Endothelial cell of umbilical vein (primary cell): Measurements from ENCODE around the gene ACOT2. TPM values are rescaled to one million over a fixed set of nuclear protein-coding genes. Genes with fewer than 3 reads are reported as not detected.
A peak's percentile ranks its signal among the peaks of the same experiment; 100 is the strongest.

ENCODE experiments used
- BruUV-seq: library from RNA; stranded (reverse); fragments of 400-500 nt; replicated peaks from 2 replicates; lab custom pipeline; 2021; lab: Mats Ljungman, UMichigan
- CTCF ChIA-PET: fragments of 300-600, 350-600 bp; sonication (Branson Sonifier 250); formaldehyde crosslinking; loops from one replicate; lab custom pipeline; 2021; ENCODE audit warnings: antibody characterized with exemption, inconsistent platforms; lab: Charles Lee
- POLR2A ChIA-PET: fragments of 300-600, 350-600 bp; sonication (Branson Sonifier 250); formaldehyde crosslinking; loops from one replicate; lab custom pipeline; 2021; ENCODE audit warnings: antibody characterized with exemption, inconsistent platforms; lab: Charles Lee
- DNase-seq: peaks from one replicate; pipeline ENCODE4 v3.0.0-alpha.2; 2011; ENCODE audit warnings: low read depth, low spot score
- FAIRE-seq: peaks from 2 replicates; lab custom pipeline; 2011; peaks lifted over from hg19 to GRCh38; lab: Jason Lieb, UNC
- H2AFZ ChIP-seq: 2 replicates; pipeline ENCODE4 v1.6.0; 2012; ENCODE audit warnings: low read depth, low read length, control low read depth, inconsistent platforms
- H3K27ac ChIP-seq: 2 replicates; pipeline ENCODE4 v1.5.1; 2011; ENCODE audit warnings: low read depth, mild to moderate bottlenecking, control low read depth, low read length, moderate library complexity; ENCODE audit not compliant: insufficient read depth
- H3K27me3 ChIP-seq, 2 experiments: 2 replicates each; pipeline versions ENCODE4 v1.6.0 to v1.6.1; 2011; ENCODE audit warnings: low read length in 2 of 2, mixed read lengths in 1 of 2; ENCODE audit not compliant: control insufficient read depth in 2 of 2, insufficient read depth in 2 of 2
- H3K36me3 ChIP-seq, 2 experiments: 2 replicates in 1 of 2; 3 replicates in 1 of 2; pipeline ENCODE4 v1.5.1; 2011; ENCODE audit warnings: low read length in 2 of 2, mild to moderate bottlenecking in 1 of 2, moderate library complexity in 1 of 2; ENCODE audit not compliant: control insufficient read depth in 2 of 2, insufficient read depth in 2 of 2; ENCODE audit errors: extremely low read depth in 1 of 2
- H3K4me1 ChIP-seq: 3 replicates; pipeline ENCODE4 v1.5.1; 2011; ENCODE audit warnings: mild to moderate bottlenecking, low read length; ENCODE audit not compliant: control insufficient read depth, insufficient read depth; ENCODE audit errors: extremely low read depth
- H3K4me2 ChIP-seq: 2 replicates; pipeline ENCODE4 v1.6.1; 2011; ENCODE audit warnings: low read length, control low read depth, mixed read lengths; ENCODE audit not compliant: insufficient read depth
- H3K4me3 ChIP-seq, 3 experiments: fragments of 200-600 bp in 1 of 3; sonication (generic), shearing (Covaris generic) in 1 of 3; replicated peaks in 1 of 3; 2 replicates each; pipeline ENCODE4 v1.5.1; 2011 to 2016; ENCODE audit warnings: control low read depth in 3 of 3, low read length in 3 of 3, mild to moderate bottlenecking in 2 of 3, inconsistent platforms in 1 of 3, low read depth in 1 of 3, moderate library complexity in 1 of 3; ENCODE audit not compliant: insufficient read depth in 1 of 3
- H3K79me2 ChIP-seq: 2 replicates; pipeline ENCODE4 v1.6.0; 2012; ENCODE audit warnings: low read length, inconsistent platforms; ENCODE audit not compliant: control insufficient read depth, insufficient read depth
- H3K9ac ChIP-seq: replicated peaks from 2 replicates; pipeline ENCODE3; 2011; ENCODE audit warnings: low read length, control low read depth; ENCODE audit not compliant: insufficient read depth; ENCODE audit errors: extremely low read depth
- H3K9me1 ChIP-seq: replicated peaks from 3 replicates; pipeline ENCODE4 v1.6.0; 2011; ENCODE audit warnings: mild to moderate bottlenecking, low read length; ENCODE audit not compliant: control insufficient read depth, insufficient read depth; ENCODE audit errors: extremely low read depth
- H3K9me3 ChIP-seq: replicated peaks from 2 replicates; pipeline ENCODE4 v1.5.1; 2012; ENCODE audit warnings: low read length, inconsistent platforms; ENCODE audit not compliant: control insufficient read depth, insufficient read depth
- H4K20me1 ChIP-seq: replicated peaks from 2 replicates; pipeline ENCODE3; 2011; ENCODE audit warnings: mild to moderate bottlenecking, low read length; ENCODE audit not compliant: control insufficient read depth, insufficient read depth; ENCODE audit errors: extremely low read depth
- CTCF ChIP-seq, 2 donors: IDR thresholded peaks; 1 replicate in 1 of 2; 2 replicates in 1 of 2; pipeline ENCODE4 v1.5.1; 2011; ENCODE audit warnings: low read length in 2 of 2, mild to moderate bottlenecking in 2 of 2, moderate library complexity in 2 of 2, control low read depth in 1 of 2, inconsistent platforms in 1 of 2, low read depth in 1 of 2; ENCODE audit not compliant: insufficient read depth in 1 of 2; ENCODE audit errors: extremely low read depth in 1 of 2
- EZH2 ChIP-seq: IDR thresholded peaks from 2 replicates; pipeline ENCODE4 v1.6.1; 2012; ENCODE audit warnings: borderline replicate concordance, low read depth, mild to moderate bottlenecking, moderate library complexity, low read length, inconsistent platforms; ENCODE audit not compliant: severe bottlenecking
- FOS ChIP-seq: IDR thresholded peaks from 2 replicates; pipeline ENCODE4 v1.6.1; 2011; ENCODE audit warnings: mild to moderate bottlenecking, low read length, moderate library complexity, borderline replicate concordance; ENCODE audit not compliant: insufficient read depth
- GATA2 ChIP-seq: IDR thresholded peaks from 2 replicates; pipeline ENCODE4 v1.7.0; 2011; ENCODE audit warnings: low read depth, mild to moderate bottlenecking, moderate library complexity, mixed read lengths, low read length; ENCODE audit not compliant: insufficient read length, insufficient read depth
- JUN ChIP-seq: IDR thresholded peaks from 2 replicates; pipeline ENCODE4 v1.6.1; 2011; ENCODE audit warnings: borderline replicate concordance, low read depth; ENCODE audit not compliant: insufficient read length, insufficient read depth
- MAX ChIP-seq: IDR thresholded peaks from 2 replicates; pipeline ENCODE4 v1.6.1; 2011; ENCODE audit not compliant: insufficient read depth, insufficient read length
- MYC ChIP-seq: IDR thresholded peaks from one replicate; pipeline ENCODE4 v1.6.1; 2011; ENCODE audit warnings: mild to moderate bottlenecking, low read depth, low read length
- POLR2A ChIP-seq: IDR thresholded peaks from 2 replicates; pipeline ENCODE4 v1.6.1; 2012; ENCODE audit warnings: low read depth, mild to moderate bottlenecking, control low read depth, low read length
- POLR2AphosphoS5 ChIP-seq: IDR thresholded peaks from 2 replicates; pipeline ENCODE4 v1.6.1; 2012; ENCODE audit warnings: low read depth, mild to moderate bottlenecking, control low read depth, low read length, moderate library complexity; ENCODE audit not compliant: insufficient read depth
- dilution Hi-C: fragments of 300-500 bp; cut with MboI; formaldehyde crosslinking; loops from one replicate; pipeline ENCODE4 v1.15.0; 2019; ENCODE audit warnings: low sequenced_read_pairs; ENCODE audit not compliant: extremely low pct_ligation_motif_present
- intact Hi-C: fragments of 100-400 bp; cut with micrococcal nuclease; formaldehyde crosslinking; loops from one replicate; pipeline ENCODE4 v1.10.0; 2022
- polyA plus RNA-seq, 4 experiments: library from polyadenylated mRNA; depleted of rRNA in 3 of 4; stranded (reverse) in 3 of 4; unstranded in 1 of 4; fragments of >200 nt; gene quantifications; 2 replicates each; pipeline versions ENCODE4 v1.2.1 to v1.2.3, GENCODE V29; 2011 to 2012; ENCODE audit warnings: missing spikeins in 1 of 4
- total RNA-seq: library from RNA; stranded (reverse); gene quantifications from 2 replicates; pipeline ENCODE4 v1.2.3, GENCODE V29; 2021

ACOT2 gene
- total and polyA plus RNA-seq, 2 donors (not counting 3 experiments of a cell fraction or from before 2014, with no cell fraction given) = 28.8 to 34.6 TPM

DNA sequence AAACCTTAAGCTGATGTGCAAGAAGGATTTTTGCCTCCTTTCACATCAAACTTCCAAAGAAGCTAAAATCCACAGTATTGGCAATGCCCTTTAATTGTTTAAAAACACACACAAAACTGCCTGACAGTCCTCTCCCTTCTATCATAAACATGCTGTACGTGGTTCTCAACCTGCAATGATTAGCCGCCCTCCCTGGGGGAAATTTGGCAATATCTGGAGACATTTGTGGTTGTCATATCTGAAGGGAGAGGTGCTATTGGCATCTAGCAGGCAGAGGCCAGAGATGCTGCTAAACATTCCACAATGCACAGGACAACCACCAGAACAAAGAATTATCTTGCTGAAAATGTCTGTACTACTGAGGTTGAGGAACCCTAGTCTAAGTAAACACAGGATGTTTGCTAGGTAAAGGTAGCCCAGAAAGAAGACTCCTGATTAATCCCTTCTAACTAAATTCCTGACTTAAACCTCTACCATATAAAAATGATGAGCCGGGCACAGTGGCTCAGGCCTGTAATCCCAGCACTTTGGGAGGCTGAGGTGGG is 44.5 kb downstream of the ACOT2 start:
- no TSS peak for BruUV-seq
- Histone ChIP-seq H3K27me3 (no peaks in the 10 kb centered on the region), H3K79me2 (no peaks in the 10 kb centered on the region), H3K4me2 (no peak overlapping the region), H4K20me1 (no peaks in the 10 kb centered on the region), H3K27ac (no peak overlapping the region), H3K9ac (no peak overlapping the region), H3K9me3 (no peaks in the 10 kb centered on the region), H2AFZ (no peak overlapping the region), H3K9me1 (no peaks in the 10 kb centered on the region), H3K36me3 (no peaks in the 10 kb centered on the region), H3K4me3 (peak overlapping the region in 1 of 3 experiments; percentile 52), H3K4me1 (peaks cover 5% of the 10 kb centered on the region)
- TF ChIP-seq MYC = no peak
- no peak for TF ChIP-seq CTCF (IDR thresholded peaks at IDR 0.05; ENCODE audit: extremely low read depth in 1 of 2, insufficient read depth in 1 of 2, low read depth in 1 of 2, low read length in 2 of 2)
- TF ChIP-seq JUN = no peak
- no peak for TF ChIP-seq GATA2
- TF ChIP-seq MAX = no peak
- TF ChIP-seq FOS = no peak
- no peak for TF ChIP-seq EZH2
- no peak for TF ChIP-seq POLR2AphosphoS5
- no peak for TF ChIP-seq POLR2A
- no peak for DNase-seq
- ChIA-PET CTCF (interaction anchor here (1.0 to 1.7 kb wide), 7 partner anchors 8 to 238 kb away, joined by 3 to 10 read pairs (median 4); partner anchors contain the start of genes ACOT2 and PTGR2), POLR2A (no interaction called here)
- dilution Hi-C loops = no loop called here
- no peak for FAIRE-seq
- intact Hi-C loops = no loop called here
